GM23338 (cell line): Measurements from ENCODE around the gene ATP10A. TPM values are rescaled to one million over a fixed set of nuclear protein-coding genes. Genes with fewer than 3 reads are reported as not detected.

Experiments
- ATAC-seq: fragments of 200-7000 bp; cut with Tn5 transposase; 3 replicates; pipeline ENCODE4 v1.9.1; 2020
- DNase-seq: peaks from one replicate; pipeline ENCODE4 v3.0.0-alpha.2; 2015; ENCODE audit warnings: low spot score
- H2AFZ ChIP-seq: fragments of 200-600 bp; sonication (generic); 2 replicates; pipeline ENCODE4 v1.8.0; 2016; ENCODE audit warnings: antibody characterized with exemption, mild to moderate bottlenecking, moderate library complexity
- H3F3A ChIP-seq: fragments of 200-600 bp; sonication (generic); replicated peaks from 2 replicates; pipeline ENCODE4 v1.8.0; 2017; ENCODE audit warnings: antibody characterized with exemption, mixed run types, low read depth
- H3K27ac ChIP-seq: fragments of 200-600 bp; sonication (generic); 2 replicates; pipeline ENCODE4 v1.6.1; 2016; ENCODE audit warnings: low read depth
- H3K27me3 ChIP-seq: fragments of 200-600 bp; sonication (generic); 2 replicates; pipeline ENCODE4 v1.8.0; 2016; ENCODE audit warnings: mild to moderate bottlenecking, mixed run types, moderate library complexity; ENCODE audit not compliant: insufficient read depth
- H3K36me3 ChIP-seq: fragments of 200-600 bp; sonication (generic); 2 replicates; pipeline ENCODE4 v1.8.0; 2016; ENCODE audit warnings: mild to moderate bottlenecking; ENCODE audit not compliant: insufficient read depth
- H3K4me1 ChIP-seq: fragments of 200-600 bp; sonication (generic); 2 replicates; pipeline ENCODE4 v1.8.0; 2016; ENCODE audit warnings: mild to moderate bottlenecking, moderate library complexity; ENCODE audit not compliant: insufficient read depth
- H3K4me2 ChIP-seq: fragments of 200-600 bp; sonication (generic); 2 replicates; pipeline ENCODE4 v1.7.1; 2017; ENCODE audit warnings: mixed run types
- H3K4me3 ChIP-seq: fragments of 200-600 bp; sonication (generic); 2 replicates; pipeline ENCODE4 v1.6.1; 2016; ENCODE audit warnings: mixed run types
- H3K79me2 ChIP-seq: fragments of 200-600 bp; sonication (generic); replicated peaks from 2 replicates; pipeline ENCODE4 v1.8.0; 2017; ENCODE audit warnings: mild to moderate bottlenecking; ENCODE audit not compliant: insufficient read depth
- H3K9me2 ChIP-seq: fragments of 200-600 bp; sonication (generic); 2 replicates; pipeline ENCODE4 v1.8.0; 2017; ENCODE audit not compliant: insufficient read depth
- H4K20me1 ChIP-seq: fragments of 200-600 bp; sonication (generic); replicated peaks from 2 replicates; pipeline ENCODE4 v1.8.0; 2017; ENCODE audit warnings: mild to moderate bottlenecking; ENCODE audit not compliant: insufficient read depth
- H3K27ac Mint-ChIP-seq: 2 replicates; pipeline ENCODE4 v1.8.0; 2020; ENCODE audit warnings: inconsistent platforms, mild to moderate bottlenecking, moderate library complexity, mixed read lengths
- H3K27me3 Mint-ChIP-seq: 3 replicates; pipeline ENCODE4 v1.8.0; 2022; ENCODE audit warnings: low read depth, mild to moderate bottlenecking, moderate library complexity, mixed read lengths, inconsistent platforms; ENCODE audit not compliant: insufficient read depth, poor library complexity
- H3K36me3 Mint-ChIP-seq: 3 replicates; pipeline ENCODE4 v1.8.0; 2021; ENCODE audit warnings: low read depth, mild to moderate bottlenecking, inconsistent platforms, moderate library complexity, mixed read lengths
- H3K4me1 Mint-ChIP-seq: 3 replicates; pipeline ENCODE4 v1.8.0; 2020; ENCODE audit warnings: mild to moderate bottlenecking, inconsistent platforms, mixed read lengths
- H3K4me3 Mint-ChIP-seq: 3 replicates; pipeline ENCODE4 v1.8.0; 2021; ENCODE audit warnings: moderate library complexity, mild to moderate bottlenecking, inconsistent platforms, mixed read lengths
- H3K9me3 Mint-ChIP-seq: 3 replicates; pipeline ENCODE4 v1.8.0; 2020; ENCODE audit warnings: moderate library complexity, mild to moderate bottlenecking, inconsistent platforms, mixed read lengths
- ETS1 ChIP-seq: IDR thresholded peaks from 2 replicates; pipeline ENCODE4 v1.6.1; 2016; ENCODE audit warnings: antibody characterized with exemption
- EZH2phosphoT487 ChIP-seq: fragments of 200-600 bp; sonication (generic); IDR thresholded peaks from one replicate; pipeline ENCODE4 v1.8.1; 2018; ENCODE audit warnings: antibody characterized with exemption; ENCODE audit not compliant: unreplicated experiment
- POLR2AphosphoS5 ChIP-seq: IDR thresholded peaks from 2 replicates; pipeline ENCODE4 v1.6.1; 2016; ENCODE audit warnings: antibody characterized with exemption, low read depth
- ZNF331 ChIP-seq: fragments of 250-450 bp; sonication (Bioruptor Pico); IDR thresholded peaks from 2 replicates; pipeline ENCODE4 v1.5.0; 2020; ENCODE audit warnings: low read depth, mild to moderate bottlenecking, moderate library complexity
- polyA plus RNA-seq: library from polyadenylated mRNA; unstranded; fragments of >200 nt; fragmentation: Nextera tagmentation; extraction: Ambion mirVana; gene quantifications from 2 replicates; pipeline ENCODE4 v1.2.1, GENCODE V29; 2016
- total RNA-seq: library from RNA; depleted of rRNA; stranded (reverse); fragments of >200 nt; shearing (Covaris generic); gene quantifications from 2 replicates; pipeline ENCODE4 v1.2.3, GENCODE V29; 2014
- TF ChIP-seq, protein P1 (sequence below): fragments of 250-450 bp; sonication (Bioruptor Pico); IDR thresholded peaks from 2 replicates; pipeline ENCODE4 v1.5.0; 2020; ENCODE audit warnings: mild to moderate bottlenecking, moderate library complexity

Gene ATP10A
- total and polyA plus RNA-seq, 2 experiments from 2014 or later = 0.36 to 5.6 TPM

GRCh38 chr15:25670621-25671020, 192.5 kb downstream of the ATP10A start (continued):
- TF ChIP-seq, protein P1, sequence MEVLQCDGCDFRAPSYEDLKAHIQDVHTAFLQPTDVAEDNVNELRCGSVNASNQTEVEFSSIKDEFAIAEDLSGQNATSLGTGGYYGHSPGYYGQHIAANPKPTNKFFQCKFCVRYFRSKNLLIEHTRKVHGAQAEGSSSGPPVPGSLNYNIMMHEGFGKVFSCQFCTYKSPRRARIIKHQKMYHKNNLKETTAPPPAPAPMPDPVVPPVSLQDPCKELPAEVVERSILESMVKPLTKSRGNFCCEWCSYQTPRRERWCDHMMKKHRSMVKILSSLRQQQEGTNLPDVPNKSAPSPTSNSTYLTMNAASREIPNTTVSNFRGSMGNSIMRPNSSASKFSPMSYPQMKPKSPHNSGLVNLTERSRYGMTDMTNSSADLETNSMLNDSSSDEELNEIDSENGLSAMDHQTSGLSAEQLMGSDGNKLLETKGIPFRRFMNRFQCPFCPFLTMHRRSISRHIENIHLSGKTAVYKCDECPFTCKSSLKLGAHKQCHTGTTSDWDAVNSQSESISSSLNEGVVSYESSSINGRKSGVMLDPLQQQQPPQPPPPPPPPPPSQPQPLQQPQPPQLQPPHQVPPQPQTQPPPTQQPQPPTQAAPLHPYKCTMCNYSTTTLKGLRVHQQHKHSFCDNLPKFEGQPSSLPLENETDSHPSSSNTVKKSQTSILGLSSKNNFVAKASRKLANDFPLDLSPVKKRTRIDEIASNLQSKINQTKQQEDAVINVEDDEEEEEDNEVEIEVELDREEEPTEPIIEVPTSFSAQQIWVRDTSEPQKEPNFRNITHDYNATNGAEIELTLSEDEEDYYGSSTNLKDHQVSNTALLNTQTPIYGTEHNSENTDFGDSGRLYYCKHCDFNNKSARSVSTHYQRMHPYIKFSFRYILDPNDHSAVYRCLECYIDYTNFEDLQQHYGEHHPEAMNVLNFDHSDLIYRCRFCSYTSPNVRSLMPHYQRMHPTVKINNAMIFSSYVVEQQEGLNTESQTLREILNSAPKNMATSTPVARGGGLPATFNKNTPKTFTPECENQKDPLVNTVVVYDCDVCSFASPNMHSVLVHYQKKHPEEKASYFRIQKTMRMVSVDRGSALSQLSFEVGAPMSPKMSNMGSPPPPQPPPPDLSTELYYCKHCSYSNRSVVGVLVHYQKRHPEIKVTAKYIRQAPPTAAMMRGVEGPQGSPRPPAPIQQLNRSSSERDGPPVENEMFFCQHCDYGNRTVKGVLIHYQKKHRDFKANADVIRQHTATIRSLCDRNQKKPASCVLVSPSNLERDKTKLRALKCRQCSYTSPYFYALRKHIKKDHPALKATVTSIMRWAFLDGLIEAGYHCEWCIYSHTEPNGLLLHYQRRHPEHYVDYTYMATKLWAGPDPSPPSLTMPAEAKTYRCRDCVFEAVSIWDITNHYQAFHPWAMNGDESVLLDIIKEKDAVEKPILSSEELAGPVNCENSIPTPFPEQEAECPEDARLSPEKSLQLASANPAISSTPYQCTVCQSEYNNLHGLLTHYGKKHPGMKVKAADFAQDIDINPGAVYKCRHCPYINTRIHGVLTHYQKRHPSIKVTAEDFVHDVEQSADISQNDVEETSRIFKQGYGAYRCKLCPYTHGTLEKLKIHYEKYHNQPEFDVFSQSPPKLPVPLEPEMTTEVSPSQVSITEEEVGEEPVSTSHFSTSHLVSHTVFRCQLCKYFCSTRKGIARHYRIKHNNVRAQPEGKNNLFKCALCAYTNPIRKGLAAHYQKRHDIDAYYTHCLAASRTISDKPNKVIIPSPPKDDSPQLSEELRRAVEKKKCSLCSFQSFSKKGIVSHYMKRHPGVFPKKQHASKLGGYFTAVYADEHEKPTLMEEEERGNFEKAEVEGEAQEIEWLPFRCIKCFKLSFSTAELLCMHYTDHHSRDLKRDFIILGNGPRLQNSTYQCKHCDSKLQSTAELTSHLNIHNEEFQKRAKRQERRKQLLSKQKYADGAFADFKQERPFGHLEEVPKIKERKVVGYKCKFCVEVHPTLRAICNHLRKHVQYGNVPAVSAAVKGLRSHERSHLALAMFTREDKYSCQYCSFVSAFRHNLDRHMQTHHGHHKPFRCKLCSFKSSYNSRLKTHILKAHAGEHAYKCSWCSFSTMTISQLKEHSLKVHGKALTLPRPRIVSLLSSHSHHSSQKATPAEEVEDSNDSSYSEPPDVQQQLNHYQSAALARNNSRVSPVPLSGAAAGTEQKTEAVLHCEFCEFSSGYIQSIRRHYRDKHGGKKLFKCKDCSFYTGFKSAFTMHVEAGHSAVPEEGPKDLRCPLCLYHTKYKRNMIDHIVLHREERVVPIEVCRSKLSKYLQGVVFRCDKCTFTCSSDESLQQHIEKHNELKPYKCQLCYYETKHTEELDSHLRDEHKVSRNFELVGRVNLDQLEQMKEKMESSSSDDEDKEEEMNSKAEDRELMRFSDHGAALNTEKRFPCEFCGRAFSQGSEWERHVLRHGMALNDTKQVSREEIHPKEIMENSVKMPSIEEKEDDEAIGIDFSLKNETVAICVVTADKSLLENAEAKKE = no peak
- TF ChIP-seq EZH2phosphoT487 (no peak), ZNF331 (CRISPR knock-in tag) (no peak), POLR2AphosphoS5 (no peak)

GRCh38 chr15:25670025-25670554, 193.0 kb downstream of the ATP10A start:
- Mint-ChIP-seq H3K36me3 (no peaks in the 10 kb centered on the region), H3K9me3 (no peaks in the 10 kb centered on the region; the same call in 2 of the 3 replicates), H3K27ac (peak overlapping the region; percentile 97), H3K4me3 (peak overlapping the region; percentile 60), H3K27me3 (peaks cover 11% of the 10 kb centered on the region), H3K4me1 (peaks cover 47% of the 10 kb centered on the region)
- Histone ChIP-seq H2AFZ (no peak overlapping the region), H3K4me3 (peak overlapping the region; percentile 26; the same call in 1 of the 2 replicates), H3F3A (no peaks in the 10 kb centered on the region), H3K36me3 (no peaks in the 10 kb centered on the region), H3K9me2 (no peaks in the 10 kb centered on the region), H3K4me2 (peak overlapping the region; percentile 42), H3K79me2 (no peaks in the 10 kb centered on the region), H3K4me1 (peaks cover 29% of the 10 kb centered on the region), H3K27me3 (no peaks in the 10 kb centered on the region), H3K27ac (peak overlapping the region; percentile 68), H4K20me1 (no peaks in the 10 kb centered on the region)
- peak; percentile 91 for DNase-seq
- peak; percentile 91 for ATAC-seq
- TF ChIP-seq, protein P1 = peak; percentile 83
- TF ChIP-seq ETS1 = peak; percentile 68; the same call in 1 of the 2 replicates
